Type B pancreatic cell (in vitro differentiated cells): ENCODE measurements around the gene DNASE1L2. TPM values are rescaled to one million over a fixed set of nuclear protein-coding genes. Genes with fewer than 3 reads are reported as not detected.

Source experiments
- DNase-seq: peaks from one replicate; pipeline ENCODE4 v3.0.0; 2021; ENCODE audit warnings: mixed read lengths; ENCODE audit not compliant: unreplicated experiment; ENCODE audit errors: extremely low spot score
- H3K27ac Mint-ChIP-seq: 2 replicates; pipeline ENCODE4 v1.8.0; 2021; ENCODE audit warnings: mild to moderate bottlenecking, mixed read lengths
- H3K27me3 Mint-ChIP-seq: 2 replicates; pipeline ENCODE4 v1.8.0; 2021; ENCODE audit warnings: mixed read lengths
- H3K36me3 Mint-ChIP-seq: 2 replicates; pipeline ENCODE4 v1.8.0; 2021; ENCODE audit warnings: mixed read lengths
- H3K4me1 Mint-ChIP-seq: one replicate; pipeline ENCODE4 v1.8.0; 2021; ENCODE audit warnings: mixed read lengths; ENCODE audit not compliant: unreplicated experiment
- H3K4me3 Mint-ChIP-seq: 2 replicates; pipeline ENCODE4 v1.8.0; 2021; ENCODE audit warnings: mild to moderate bottlenecking, mixed read lengths
- H3K9me3 Mint-ChIP-seq: 2 replicates; pipeline ENCODE4 v1.8.0; 2021; ENCODE audit warnings: mixed read lengths
- CTCF ChIP-seq: fragments of 200-600 bp; sonication (generic); conservative IDR thresholded peaks from 2 replicates; pipeline ENCODE4 v1.5.0; 2021; ENCODE audit warnings: antibody characterized with exemption, mild to moderate bottlenecking
- long read RNA-seq: library from polyadenylated mRNA; unstranded; transcript quantifications from one replicate; pipeline ENCODE4 v2.0.0, GENCODE V29; 2020
- total RNA-seq: library from RNA; stranded (reverse); gene quantifications from 2 replicates; pipeline ENCODE4 v1.2.1, GENCODE V29; 2021; ENCODE audit warnings: low replicate concordance

DNASE1L2 gene, protein sequence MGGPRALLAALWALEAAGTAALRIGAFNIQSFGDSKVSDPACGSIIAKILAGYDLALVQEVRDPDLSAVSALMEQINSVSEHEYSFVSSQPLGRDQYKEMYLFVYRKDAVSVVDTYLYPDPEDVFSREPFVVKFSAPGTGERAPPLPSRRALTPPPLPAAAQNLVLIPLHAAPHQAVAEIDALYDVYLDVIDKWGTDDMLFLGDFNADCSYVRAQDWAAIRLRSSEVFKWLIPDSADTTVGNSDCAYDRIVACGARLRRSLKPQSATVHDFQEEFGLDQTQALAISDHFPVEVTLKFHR
- 0.57 and 2.6 TPM in 2 replicates for total RNA-seq
- long read RNA-seq: 0 reads

DNA sequence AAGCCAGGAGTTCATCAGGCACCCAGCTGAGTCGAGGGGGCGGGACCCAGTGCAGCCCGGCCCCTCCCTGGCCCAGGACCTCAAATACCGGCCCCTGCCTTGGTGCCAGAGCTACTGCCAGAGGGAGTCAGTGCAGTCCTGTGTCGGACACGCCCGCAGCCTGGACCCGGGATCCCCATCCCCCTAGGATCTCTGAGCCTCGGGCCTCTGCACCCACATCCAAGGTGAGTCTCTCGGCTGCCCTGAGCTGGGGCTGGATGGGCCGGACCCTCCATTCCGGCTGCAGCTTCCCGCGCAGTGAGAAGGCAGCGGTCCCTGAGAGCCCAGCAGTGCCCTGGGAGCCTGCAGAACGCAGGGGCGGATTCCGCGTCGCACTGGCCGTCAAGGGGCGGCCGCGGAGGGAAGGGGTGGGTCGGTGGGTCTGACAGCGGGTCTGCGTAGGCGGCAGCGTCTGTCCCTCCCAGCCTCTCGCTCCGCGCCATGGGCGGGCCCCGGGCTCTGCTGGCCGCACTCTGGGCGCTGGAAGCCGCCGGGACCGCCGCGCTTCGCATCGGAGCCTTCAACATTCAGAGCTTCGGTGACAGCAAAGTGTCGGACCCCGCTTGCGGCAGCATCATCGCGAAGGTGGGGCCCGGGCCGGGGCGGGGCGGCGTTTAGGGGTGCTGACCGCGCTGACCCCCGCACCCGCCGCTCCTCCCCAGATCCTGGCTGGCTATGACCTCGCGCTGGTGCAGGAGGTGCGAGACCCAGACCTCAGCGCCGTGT is at the start of gene DNASE1L2:
DNASE1L2 (plus strand) TSS at position 108 of the 765 bp plus-strand sequence; CDS start at position 481, 373 bp downstream.
- TF ChIP-seq CTCF: no peak
- DNase-seq: no peak
- H3K9me3 Mint-ChIP-seq: no peaks in the 10 kb centered on the region
- peaks cover 3% of the 10 kb centered on the region for H3K36me3 Mint-ChIP-seq
- no peaks in the 10 kb centered on the region for H3K4me1 Mint-ChIP-seq
- H3K4me3 Mint-ChIP-seq: peak within 1 kb of the TSS; percentile 36
- H3K27ac Mint-ChIP-seq: no peak within 1 kb of the TSS
- peaks cover 19% of the 10 kb centered on the region for H3K27me3 Mint-ChIP-seq

DNA sequence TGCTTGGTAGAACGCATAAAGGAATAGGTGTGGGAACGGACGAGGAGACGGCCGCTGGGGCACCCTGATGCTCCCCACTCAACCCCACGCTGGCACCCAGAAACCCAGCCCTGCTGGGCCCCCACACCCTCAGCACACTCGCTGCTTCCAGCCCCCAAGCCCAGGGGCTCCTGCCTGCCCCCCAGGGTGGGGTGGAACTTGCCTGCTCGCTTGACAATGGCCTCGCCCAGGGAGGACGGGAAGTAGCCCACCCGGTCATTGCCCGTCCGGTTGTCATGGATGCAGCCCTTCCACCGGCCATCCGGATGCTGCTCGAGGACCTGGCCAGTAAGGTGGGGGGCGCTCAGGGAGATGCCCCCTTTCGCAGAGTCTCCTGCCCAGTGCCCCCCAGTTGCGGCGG is 49.7 kb upstream of the DNASE1L2 start:
- no peak for TF ChIP-seq CTCF
- no peak overlapping the region for H3K27ac Mint-ChIP-seq
- H3K36me3 Mint-ChIP-seq: no peaks in the 10 kb centered on the region
- H3K4me1 Mint-ChIP-seq: peaks cover 3% of the 10 kb centered on the region
- H3K27me3 Mint-ChIP-seq: no peaks in the 10 kb centered on the region
- DNase-seq: no peak
- H3K4me3 Mint-ChIP-seq: no peak overlapping the region
- H3K9me3 Mint-ChIP-seq: no peaks in the 10 kb centered on the region

GRCh38 chr16:2187212-2187611 is 49.0 kb upstream of the DNASE1L2 start:
- H3K27me3 Mint-ChIP-seq: no peaks in the 10 kb centered on the region
- TF ChIP-seq CTCF: no peak
- H3K27ac Mint-ChIP-seq: no peak overlapping the region
- H3K9me3 Mint-ChIP-seq: no peaks in the 10 kb centered on the region
- H3K36me3 Mint-ChIP-seq: no peaks in the 10 kb centered on the region
- no peak overlapping the region for H3K4me3 Mint-ChIP-seq
- no peaks in the 10 kb centered on the region for H3K4me1 Mint-ChIP-seq
- no peak for DNase-seq

- H3K36me3 Mint-ChIP-seq: no peaks in the 10 kb centered on the region
- no peak for TF ChIP-seq CTCF
- H3K4me1 Mint-ChIP-seq: no peaks in the 10 kb centered on the region
- H3K4me3 Mint-ChIP-seq: no peak overlapping the region
- H3K27me3 Mint-ChIP-seq: no peaks in the 10 kb centered on the region
- no peak overlapping the region for H3K27ac Mint-ChIP-seq
- no peaks in the 10 kb centered on the region for H3K9me3 Mint-ChIP-seq
- DNase-seq: no peak
Observed at GRCh38 chr16:2188395-2188794, 47.8 kb upstream of the DNASE1L2 start.

- DNase-seq: no peak
- Mint-ChIP-seq H3K4me1 (no peaks in the 10 kb centered on the region), H3K36me3 (no peaks in the 10 kb centered on the region), H3K27ac (no peak overlapping the region), H3K9me3 (no peaks in the 10 kb centered on the region), H3K4me3 (no peak overlapping the region), H3K27me3 (no peaks in the 10 kb centered on the region)
- no peak for TF ChIP-seq CTCF
Observed at GRCh38 chr16:2189252-2189893, 46.9 kb upstream of the DNASE1L2 start.
